HEK293 (cell line): Measurements from ENCODE around the gene INHA.

Source experiments
- CTCF ChIA-PET: fragments of 350-600 bp; formaldehyde crosslinking; extraction: SDS; loops from one replicate; lab custom pipeline; 2021; ENCODE audit warnings: antibody characterized with exemption; lab: Yijun Ruan, JAX
- POLR2A ChIA-PET: fragments of 300-600 bp; formaldehyde crosslinking; extraction: SDS; loops from one replicate; lab custom pipeline; 2020; ENCODE audit warnings: antibody characterized with exemption, inconsistent platforms; lab: Yijun Ruan, JAX
- H3K27ac ChIP-seq: fragments of 200-500 bp; sonication (Bioruptor generic); 2 replicates; pipeline ENCODE4 v1.5.1; 2014; ENCODE audit warnings: low read depth, low read length, control low read depth, inconsistent platforms; ENCODE audit errors: extremely low read depth
- H3K36me3 ChIP-seq, 2 experiments: fragments of 200-500 bp in 1 of 2; sonication (Bioruptor generic) in 1 of 2; 1 replicate in 1 of 2; 2 replicates in 1 of 2; pipeline ENCODE4 v1.5.1; 2014 to 2017; ENCODE audit warnings: inconsistent platforms in 2 of 2, low read length in 2 of 2; ENCODE audit not compliant: control insufficient read depth in 2 of 2, insufficient read depth in 1 of 2
- H3K4me1 ChIP-seq: fragments of 200-500 bp; sonication (Bioruptor generic); 2 replicates; pipeline ENCODE4 v1.5.1; 2014; ENCODE audit warnings: mild to moderate bottlenecking, low read length, inconsistent platforms; ENCODE audit not compliant: control insufficient read depth, insufficient read depth
- H3K4me3 ChIP-seq: 2 replicates; pipeline ENCODE4 v1.5.1; 2011; ENCODE audit warnings: low read depth, mild to moderate bottlenecking, control low read depth, low read length, moderate library complexity
- H3K9me3 ChIP-seq: fragments of 200-500 bp; sonication (Bioruptor generic); 2 replicates; pipeline ENCODE4 v1.5.1; 2014; ENCODE audit warnings: low read depth, low read length, inconsistent platforms; ENCODE audit not compliant: control insufficient read depth, insufficient read depth
- GFI1B ChIP-seq: fragments of 450-650 bp; formaldehyde crosslinking; IDR thresholded peaks from 2 replicates; pipeline ENCODE4 v1.5.1; 2016; ENCODE audit warnings: missing biosample characterization, missing genetic modification characterization
- GLIS2 ChIP-seq: fragments of 450-650 bp; formaldehyde crosslinking; IDR thresholded peaks from 2 replicates; pipeline ENCODE4 v1.5.1; 2016; ENCODE audit warnings: missing biosample characterization, missing genetic modification characterization
- IKZF3 ChIP-seq: fragments of 450-650 bp; IDR thresholded peaks from 2 replicates; pipeline ENCODE4 v1.5.0; 2018; ENCODE audit warnings: missing biosample characterization, mild to moderate bottlenecking, missing genetic modification characterization, moderate library complexity
- KLF1 ChIP-seq: fragments of 450-650 bp; formaldehyde crosslinking; IDR thresholded peaks from 2 replicates; pipeline ENCODE4 v1.5.1; 2016; ENCODE audit warnings: missing biosample characterization, missing genetic modification characterization
- OSR2 ChIP-seq: fragments of 450-650 bp; formaldehyde crosslinking; IDR thresholded peaks from 2 replicates; pipeline ENCODE4 v1.5.1; 2016; ENCODE audit warnings: missing biosample characterization, missing genetic modification characterization
- PRDM10 ChIP-seq: fragments of 450-650 bp; formaldehyde crosslinking; IDR thresholded peaks from 2 replicates; pipeline ENCODE4 v1.5.1; 2016; ENCODE audit warnings: missing biosample characterization, missing genetic modification characterization
- YY1 ChIP-seq: fragments of 450-650 bp; formaldehyde crosslinking; IDR thresholded peaks from 2 replicates; pipeline ENCODE4 v1.5.1; 2018; ENCODE audit warnings: missing biosample characterization, missing genetic modification characterization
- ZBTB7A ChIP-seq: fragments of 450-650 bp; formaldehyde crosslinking; IDR thresholded peaks from 2 replicates; pipeline ENCODE4 v1.5.1; 2016; ENCODE audit warnings: low read depth, missing biosample characterization, missing genetic modification characterization
- ZNF174 ChIP-seq: fragments of 450-650 bp; formaldehyde crosslinking; IDR thresholded peaks from 2 replicates; pipeline ENCODE4 v1.5.0; 2017; ENCODE audit warnings: missing biosample characterization, mild to moderate bottlenecking, missing genetic modification characterization
- ZNF2 ChIP-seq: fragments of 450-650 bp; formaldehyde crosslinking; IDR thresholded peaks from 2 replicates; pipeline ENCODE4 v1.5.1; 2016; ENCODE audit warnings: missing biosample characterization, missing genetic modification characterization
- ZNF292 ChIP-seq: fragments of 450-650 bp; formaldehyde crosslinking; IDR thresholded peaks from 2 replicates; pipeline ENCODE4 v1.5.1; 2016; ENCODE audit warnings: low read depth, missing biosample characterization, missing genetic modification characterization, borderline replicate concordance
- ZNF335 ChIP-seq: fragments of 450-650 bp; formaldehyde crosslinking; conservative IDR thresholded peaks from 2 replicates; pipeline ENCODE4 v1.5.1; 2016; ENCODE audit warnings: missing biosample characterization, missing genetic modification characterization
- ZNF350 ChIP-seq: fragments of 450-650 bp; formaldehyde crosslinking; IDR thresholded peaks from 2 replicates; pipeline ENCODE4 v1.5.0; 2017; ENCODE audit warnings: missing biosample characterization, mild to moderate bottlenecking, missing genetic modification characterization
- ZNF398 ChIP-seq: fragments of 450-650 bp; formaldehyde crosslinking; IDR thresholded peaks from 2 replicates; pipeline ENCODE4 v1.5.1; 2017; ENCODE audit warnings: missing biosample characterization, missing genetic modification characterization
- ZNF600 ChIP-seq: fragments of 450-650 bp; formaldehyde crosslinking; IDR thresholded peaks from 2 replicates; pipeline ENCODE4 v1.5.1; 2016; ENCODE audit warnings: missing biosample characterization, missing genetic modification characterization
- ZNF621 ChIP-seq: fragments of 450-650 bp; formaldehyde crosslinking; IDR thresholded peaks from 2 replicates; pipeline ENCODE4 v1.5.1; 2017; ENCODE audit warnings: missing biosample characterization, missing genetic modification characterization
- ZNF629 ChIP-seq: fragments of 450-650 bp; formaldehyde crosslinking; IDR thresholded peaks from 2 replicates; pipeline ENCODE4 v1.5.1; 2017; ENCODE audit warnings: missing biosample characterization, missing genetic modification characterization
- ZNF785 ChIP-seq: fragments of 450-650 bp; formaldehyde crosslinking; IDR thresholded peaks from 2 replicates; pipeline ENCODE4 v1.5.1; 2016; ENCODE audit warnings: missing biosample characterization, missing genetic modification characterization
- ZNF843 ChIP-seq: fragments of 450-650 bp; formaldehyde crosslinking; IDR thresholded peaks from 2 replicates; pipeline ENCODE4 v1.5.1; 2016; ENCODE audit warnings: missing biosample characterization, missing genetic modification characterization
- ZSCAN4 ChIP-seq: fragments of 450-650 bp; formaldehyde crosslinking; IDR thresholded peaks from 2 replicates; pipeline ENCODE4 v1.5.1; 2017; ENCODE audit warnings: missing biosample characterization, missing genetic modification characterization

INHA gene

GRCh38 chr2:219574484-219575311, 2.6 kb downstream of the INHA start:
- Histone ChIP-seq H3K4me1 (peaks cover 11% of the 10 kb centered on the region), H3K4me3 (no peak overlapping the region), H3K9me3 (no peaks in the 10 kb centered on the region), H3K36me3 (peaks cover 0 to 6% of the 10 kb centered on the region in 2 experiments; a peak in 1 of 3 replicates), H3K27ac (no peak overlapping the region)
- TF ChIP-seq ZNF292 (no peak), ZNF335 (tag by site-specific recombination) (peak; percentile 32; the same call in 1 of the 2 replicates), PRDM10 (0 out of 2 replicates have a peak, but pooled peaks have one; percentile 49)
- POLR2A ChIA-PET = no interaction called here
- CTCF ChIA-PET = interaction anchor here (0.6 to 0.9 kb wide), 3 partner anchors 14 to 68 kb away, joined by 3 to 6 read pairs (median 4); no protein-coding TSS in a partner anchor

- H3K4me1 ChIP-seq = peaks cover 7% of the 10 kb centered on the region
- TF ChIP-seq ZNF174 (tag by site-specific recombination) = no peak
- TF ChIP-seq ZNF785 (tag by site-specific recombination) = no peak
- TF ChIP-seq ZBTB7A (tag by site-specific recombination) = no peak
- no peak for TF ChIP-seq YY1 (tag by site-specific recombination)
- no peak for TF ChIP-seq ZNF600
- TF ChIP-seq GLIS2 = no peak
- H3K4me3 ChIP-seq = no peak overlapping the region
- H3K36me3 ChIP-seq = no peaks in the 10 kb centered on the region
- H3K9me3 ChIP-seq = no peaks in the 10 kb centered on the region
- H3K27ac ChIP-seq = no peak overlapping the region
- CTCF ChIA-PET = interaction anchor here (0.5 to 1.3 kb wide), 3 partner anchors 15 to 865 kb away, joined by 4 to 8 read pairs (median 4); no protein-coding TSS in a partner anchor
- POLR2A ChIA-PET = interaction anchor here (1.0 kb wide), 2 partner anchors 13 to 21 kb away, joined by 4 read pairs; no protein-coding TSS in a partner anchor
Observed at GRCh38 chr2:219575566-219576504, 3.7 kb downstream of the INHA start.

GRCh38 chr2:219576505-219577388, 4.6 kb downstream of the INHA start:
- Histone ChIP-seq H3K4me1 (peaks cover 5% of the 10 kb centered on the region), H3K27ac (peak overlapping the region; percentile 49; the same call in 1 of the 2 replicates), H3K9me3 (no peaks in the 10 kb centered on the region), H3K4me3 (no peak overlapping the region), H3K36me3 (no peaks in the 10 kb centered on the region)
- POLR2A ChIA-PET = interaction anchor here (1.0 to 1.2 kb wide), 3 partner anchors 10 to 20 kb away, joined by 3 to 4 read pairs (median 4); no protein-coding TSS in a partner anchor
- CTCF ChIA-PET = interaction anchor here (0.7 to 1.9 kb wide), 6 partner anchors 16 to 146 kb away, joined by 3 to 8 read pairs (median 4); no protein-coding TSS in a partner anchor
- TF ChIP-seq ZNF600 = peak; percentile 80
- no peak for TF ChIP-seq KLF1 (tag by site-specific recombination)
- TF ChIP-seq GFI1B (tag by site-specific recombination) = no peak
- TF ChIP-seq ZNF350 (tag by site-specific recombination) = no peak
- peak; percentile 48 for TF ChIP-seq ZNF2 (tag by site-specific recombination)
- no peak for TF ChIP-seq IKZF3 (tag by site-specific recombination)
- TF ChIP-seq ZNF843 (tag by site-specific recombination) = no peak
- no peak for TF ChIP-seq ZNF621 (tag by site-specific recombination)
- peak; percentile 49; the same call in 1 of the 2 replicates for TF ChIP-seq ZNF629 (tag by site-specific recombination)
- TF ChIP-seq ZSCAN4 (tag by site-specific recombination) = peak; percentile 88
- peak; percentile 90 for TF ChIP-seq ZNF398
- TF ChIP-seq OSR2 (tag by site-specific recombination) = peak; percentile 63
